CD8-positive, alpha-beta memory T cell (primary cell): Measurements from ENCODE around the gene PRSS36. TPM values are rescaled to one million over a fixed set of nuclear protein-coding genes. Genes with fewer than 3 reads are reported as not detected.

Experiments
- CTCF ChIA-PET: fragments of 350-600 bp; sonication (Branson Sonifier 250); formaldehyde crosslinking; loops from one replicate; lab custom pipeline; 2021; ENCODE audit warnings: antibody characterized with exemption; lab: Charles Lee
- POLR2A ChIA-PET: fragments of 350-600 bp; sonication (Branson Sonifier 250); formaldehyde crosslinking; loops from one replicate; lab custom pipeline; 2021; ENCODE audit warnings: antibody characterized with exemption; lab: Charles Lee
- DNase-seq, 5 donors: peaks; one replicate each; pipeline versions ENCODE4 v3.0.0 to v3.0.0-alpha.2; 2020 to 2022; ENCODE audit warnings: mixed read lengths in 1 of 5
- H3K27ac ChIP-seq: one replicate; pipeline ENCODE4 v1.7.0; 2013; ENCODE audit warnings: low read depth, mild to moderate bottlenecking, low read length, moderate library complexity
- H3K27me3 ChIP-seq: 2 replicates; pipeline ENCODE4 v1.7.0; 2013; ENCODE audit warnings: low read length, mild to moderate bottlenecking; ENCODE audit not compliant: insufficient read depth, poor library complexity, severe bottlenecking
- H3K36me3 ChIP-seq: 2 replicates; pipeline ENCODE4 v1.7.0; 2013; ENCODE audit warnings: mild to moderate bottlenecking, low read length, moderate library complexity; ENCODE audit not compliant: insufficient read depth
- H3K4me1 ChIP-seq: 2 replicates; pipeline ENCODE4 v1.7.0; 2013; ENCODE audit warnings: mild to moderate bottlenecking, low read length, moderate library complexity; ENCODE audit not compliant: insufficient read depth
- H3K4me3 ChIP-seq: 2 replicates; pipeline ENCODE4 v1.7.0; 2013; ENCODE audit warnings: mild to moderate bottlenecking, low read length
- H3K9me3 ChIP-seq: 2 replicates; pipeline ENCODE4 v1.7.0; 2013; ENCODE audit warnings: mild to moderate bottlenecking, low read length
- H3K27ac Mint-ChIP-seq, 8 donors: one replicate each; pipeline ENCODE4 v1.8.0; 2020 to 2021; ENCODE audit warnings: mixed read lengths in 8 of 8, mild to moderate bottlenecking in 6 of 8, inconsistent platforms in 3 of 8, moderate library complexity in 3 of 8
- H3K27me3 Mint-ChIP-seq, 2 donors: one replicate each; pipeline ENCODE4 v1.8.0; 2020 to 2021; ENCODE audit warnings: mixed read lengths in 2 of 2, mild to moderate bottlenecking in 1 of 2, moderate library complexity in 1 of 2
- H3K36me3 Mint-ChIP-seq, 3 donors: one replicate each; pipeline ENCODE4 v1.8.0; 2020 to 2021; ENCODE audit warnings: mixed read lengths in 3 of 3, inconsistent platforms in 1 of 3, mild to moderate bottlenecking in 1 of 3
- H3K4me1 Mint-ChIP-seq, 3 donors: one replicate each; pipeline ENCODE4 v1.8.0; 2020 to 2021; ENCODE audit warnings: mixed read lengths in 3 of 3, inconsistent platforms in 1 of 3, mild to moderate bottlenecking in 1 of 3
- H3K4me3 Mint-ChIP-seq, 7 donors: one replicate each; pipeline ENCODE4 v1.8.0; 2020 to 2021; ENCODE audit warnings: mixed read lengths in 7 of 7, mild to moderate bottlenecking in 6 of 7, moderate library complexity in 4 of 7, inconsistent platforms in 2 of 7
- H3K9me3 Mint-ChIP-seq, 5 donors: one replicate each; pipeline ENCODE4 v1.8.0; 2020 to 2022; ENCODE audit warnings: mixed read lengths in 5 of 5, mild to moderate bottlenecking in 3 of 5, moderate library complexity in 2 of 5, inconsistent platforms in 1 of 5
- polyA plus RNA-seq: library from polyadenylated mRNA; unstranded; fragments of 300-500 nt; fragmentation: Illumina TruSeq; gene quantifications from one replicate; pipeline ENCODE4 v1.2.3, GENCODE V29; 2021
- total RNA-seq, 2 experiments: library from RNA; stranded (reverse); gene quantifications; one replicate each; pipeline ENCODE4 v1.2.3, GENCODE V29; 2021

The PRSS36 gene
- total and polyA plus RNA-seq, 3 experiments from 2014 or later = 0.44 to 3.1 (median 0.61) TPM

DNA sequence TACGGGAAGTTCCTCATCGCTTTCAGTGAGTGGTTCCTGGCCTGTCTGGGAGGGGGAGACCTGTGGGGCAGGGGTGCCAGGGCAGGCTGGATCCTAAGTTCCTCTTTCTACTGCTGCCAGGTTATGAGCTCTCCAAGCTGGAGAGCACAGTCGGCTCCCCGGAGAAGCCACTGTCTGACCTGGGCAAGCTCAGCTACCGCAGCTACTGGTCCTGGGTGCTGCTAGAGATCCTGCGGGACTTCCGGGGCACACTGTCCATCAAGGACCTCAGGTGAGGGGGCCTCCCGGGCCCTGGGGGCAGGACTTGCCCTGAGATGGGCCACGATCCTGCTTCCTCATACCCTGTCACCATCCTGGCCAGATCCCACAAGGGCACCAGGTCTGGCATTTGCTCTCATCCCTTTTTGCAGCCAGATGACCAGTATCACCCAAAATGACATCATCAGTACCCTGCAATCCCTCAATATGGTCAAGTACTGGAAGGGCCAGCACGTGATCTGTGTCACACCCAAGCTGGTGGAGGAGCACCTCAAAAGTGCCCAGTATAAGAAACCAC lies 19.5 kb downstream of the PRSS36 start:
- no peak overlapping the region for H3K4me3 ChIP-seq
- H3K27ac ChIP-seq = no peak overlapping the region
- peaks cover 0 to 2% of the 10 kb centered on the region in 2 donors for H3K27me3 Mint-ChIP-seq
- ChIA-PET POLR2A (interaction anchor here (1.1 kb wide), 1 partner anchor 13 kb away, joined by 3 read pairs; the partner anchor contains the start of gene KAT8), CTCF (interaction anchor here (0.8 to 3.8 kb wide), 4 partner anchors 9 to 16 kb away, joined by 3 to 21 read pairs (median 6); no protein-coding TSS in a partner anchor)
- H3K9me3 ChIP-seq = no peaks in the 10 kb centered on the region
- peaks cover 0 to 2% (median 0%) of the 10 kb centered on the region in 3 donors for H3K4me1 Mint-ChIP-seq
- no peaks in the 10 kb centered on the region for H3K4me1 ChIP-seq
- H3K36me3 ChIP-seq = peaks cover 5% of the 10 kb centered on the region
- no peak overlapping the region for H3K27ac Mint-ChIP-seq
- no peaks in the 10 kb centered on the region for H3K27me3 ChIP-seq
- no peaks in the 10 kb centered on the region for H3K9me3 Mint-ChIP-seq
- no peak for DNase-seq
- no peak overlapping the region for H3K4me3 Mint-ChIP-seq
- H3K36me3 Mint-ChIP-seq = peaks cover 0 to 74% (median 15%) of the 10 kb centered on the region in 3 donors

DNA sequence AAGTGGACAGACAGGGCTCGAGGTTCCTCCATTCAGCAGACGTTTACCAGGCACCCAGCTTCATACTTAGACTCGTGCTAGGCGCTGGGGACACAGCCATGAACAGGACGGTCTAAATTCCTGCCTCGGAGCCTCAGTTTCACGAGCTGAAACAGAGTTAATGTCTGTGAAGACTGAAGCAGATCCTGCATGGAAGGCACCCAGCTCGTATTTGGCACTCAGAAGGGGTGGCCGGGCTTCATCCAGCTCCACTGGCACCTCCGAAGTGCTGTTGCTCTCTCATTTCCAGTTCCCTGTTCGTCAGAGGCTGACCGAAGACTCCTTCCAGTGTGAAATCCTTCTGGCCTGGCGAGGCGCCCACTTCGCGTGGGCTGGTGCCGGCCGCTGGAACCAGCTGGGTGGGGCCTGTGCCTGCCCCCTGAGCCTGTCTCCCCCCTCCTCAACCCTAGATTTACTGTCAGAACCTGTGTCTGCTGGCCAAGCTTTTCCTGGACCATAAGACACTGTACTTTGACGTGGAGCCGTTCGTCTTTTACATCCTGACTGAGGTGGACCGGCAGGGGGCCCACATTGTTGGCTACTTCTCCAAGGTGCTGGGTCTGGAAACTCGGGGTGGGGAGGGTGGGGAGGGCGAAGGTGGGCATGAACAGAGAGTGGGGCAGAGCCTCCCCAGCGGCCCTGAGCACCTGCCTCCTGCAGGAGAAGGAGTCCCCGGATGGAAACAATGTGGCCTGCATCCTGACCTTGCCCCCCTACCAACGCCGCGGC lies 20.1 kb downstream of the PRSS36 start:
- Histone ChIP-seq H3K27me3 (no peaks in the 10 kb centered on the region), H3K36me3 (peaks cover 5% of the 10 kb centered on the region), H3K4me1 (no peaks in the 10 kb centered on the region), H3K9me3 (no peaks in the 10 kb centered on the region), H3K4me3 (no peak overlapping the region), H3K27ac (peak overlapping the region; percentile 47)
- POLR2A ChIA-PET = interaction anchor here (0.6 to 1.3 kb wide), 2 partner anchors 12 to 229 kb away, joined by 3 to 6 read pairs; partner anchors contain the start of gene KAT8
- CTCF ChIA-PET = interaction anchor here (0.8 to 3.8 kb wide), 2 partner anchors 10 to 13 kb away, joined by 3 to 21 read pairs; no protein-coding TSS in a partner anchor
- Mint-ChIP-seq H3K4me1 (peaks cover 0 to 2% (median 0%) of the 10 kb centered on the region in 3 donors), H3K9me3 (no peaks in the 10 kb centered on the region), H3K27me3 (peaks cover 0 to 2% of the 10 kb centered on the region in 2 donors), H3K27ac (no peak overlapping the region), H3K36me3 (peaks cover 0 to 80% (median 15%) of the 10 kb centered on the region in 3 donors), H3K4me3 (no peak overlapping the region)
- DNase-seq = no peak

DNA sequence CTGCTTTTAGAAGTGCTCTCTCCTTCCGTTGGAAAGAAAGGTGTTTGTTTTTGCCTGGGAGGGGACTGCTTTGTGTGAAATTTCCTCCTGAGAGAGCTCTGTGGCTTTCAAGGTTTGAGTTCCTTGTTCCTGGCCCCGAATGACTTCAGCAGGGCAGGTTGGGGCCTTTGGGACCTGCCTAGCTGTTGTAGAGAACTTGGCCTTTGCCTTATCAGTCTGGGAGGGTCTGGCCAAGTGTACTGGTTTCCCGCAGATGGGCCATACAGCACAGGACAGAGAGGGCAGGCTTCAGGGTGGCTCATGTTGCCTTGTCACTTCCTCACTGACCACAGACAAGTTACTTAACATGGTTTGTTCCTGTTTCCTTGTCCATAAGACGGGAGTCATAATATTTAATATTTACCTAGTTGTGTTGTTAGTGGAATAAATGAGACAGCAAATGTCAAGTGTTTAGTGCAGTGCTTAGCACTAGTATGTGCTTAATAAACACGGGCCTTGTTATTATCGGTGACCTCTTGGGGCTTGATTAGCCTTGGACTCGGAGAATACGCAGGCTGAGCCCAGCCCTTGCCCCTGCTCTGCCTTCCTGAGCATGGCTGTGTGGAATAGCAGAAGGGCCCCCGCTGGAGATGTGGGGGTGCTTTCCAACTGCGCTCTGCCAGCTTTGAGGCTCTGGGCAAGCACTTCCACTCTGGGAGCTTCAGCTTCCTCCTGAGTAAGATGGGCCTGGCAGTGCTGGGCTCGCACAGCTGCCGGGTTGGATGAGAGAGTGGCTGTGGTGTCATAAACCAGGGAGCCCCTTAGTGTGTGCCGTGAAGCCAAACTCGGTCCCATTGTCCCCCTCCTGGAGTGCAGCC lies 20.9 kb downstream of the PRSS36 start:
- H3K4me1 ChIP-seq = no peaks in the 10 kb centered on the region
- H3K27ac ChIP-seq = peak overlapping the region; percentile 61
- ChIA-PET CTCF (interaction anchor here (3.8 kb wide), 1 partner anchor 13 kb away, joined by 21 read pairs; no protein-coding TSS in a partner anchor), POLR2A (interaction anchor here (0.6 to 1.3 kb wide), 2 partner anchors 11 to 229 kb away, joined by 3 to 6 read pairs; partner anchors contain the start of gene KAT8)
- H3K27me3 ChIP-seq = no peaks in the 10 kb centered on the region
- no peak overlapping the region for H3K4me3 Mint-ChIP-seq
- no peaks in the 10 kb centered on the region for H3K9me3 ChIP-seq
- H3K36me3 ChIP-seq = peaks cover 5% of the 10 kb centered on the region
- H3K4me1 Mint-ChIP-seq = peaks cover 0 to 1% (median 0%) of the 10 kb centered on the region in 3 donors
- H3K4me3 ChIP-seq = no peak overlapping the region
- peaks cover 0 to 2% of the 10 kb centered on the region in 2 donors for H3K27me3 Mint-ChIP-seq
- H3K27ac Mint-ChIP-seq = no peak overlapping the region
- peaks cover 0 to 85% (median 15%) of the 10 kb centered on the region in 3 donors for H3K36me3 Mint-ChIP-seq
- H3K9me3 Mint-ChIP-seq = no peaks in the 10 kb centered on the region
- no peak for DNase-seq

DNA sequence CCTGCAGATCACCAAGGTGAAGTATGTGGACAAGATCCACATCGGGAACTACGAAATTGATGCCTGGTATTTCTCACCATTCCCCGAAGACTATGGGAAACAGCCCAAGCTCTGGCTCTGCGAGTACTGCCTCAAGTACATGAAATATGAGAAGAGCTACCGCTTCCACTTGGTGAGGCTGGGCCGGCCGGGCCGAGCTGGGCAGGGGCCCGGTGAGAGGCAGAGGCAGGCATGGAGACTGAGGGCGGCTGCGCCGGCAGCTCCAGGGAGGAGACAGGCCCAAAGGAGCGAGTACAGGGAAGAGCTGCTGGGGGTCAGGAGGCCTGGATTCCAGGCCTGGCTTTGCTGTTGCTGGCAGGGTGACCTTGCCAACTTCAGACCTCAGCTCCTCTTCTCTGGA lies 22.7 kb downstream of the PRSS36 start:
- H3K27ac Mint-ChIP-seq = no peak overlapping the region

DNA sequence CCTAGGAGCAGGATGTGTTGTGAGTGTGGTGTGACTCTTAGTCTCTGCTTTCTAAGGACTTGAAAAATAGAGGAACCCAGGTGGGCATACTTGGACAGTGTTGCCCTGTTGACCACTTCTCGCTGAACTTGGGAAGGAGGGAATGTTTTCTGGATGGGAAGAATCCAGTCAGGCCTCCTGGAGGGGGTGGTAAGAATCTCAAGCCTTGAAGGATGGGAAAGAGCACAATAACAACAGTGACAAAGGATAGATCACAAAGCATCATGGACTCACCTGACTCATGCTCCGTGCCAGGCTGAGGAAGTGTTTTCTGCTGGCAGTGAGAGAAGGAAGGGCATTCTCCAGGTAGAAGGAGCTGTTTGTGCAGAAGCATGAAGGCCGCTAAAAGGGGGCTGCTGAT lies 24.0 kb downstream of the PRSS36 start:
- H3K4me1 ChIP-seq = no peaks in the 10 kb centered on the region
- Mint-ChIP-seq H3K27ac (no peak overlapping the region), H3K4me3 (no peak overlapping the region), H3K36me3 (peaks cover 0 to 75% (median 20%) of the 10 kb centered on the region in 3 donors), H3K4me1 (no peaks in the 10 kb centered on the region), H3K27me3 (no peaks in the 10 kb centered on the region), H3K9me3 (no peaks in the 10 kb centered on the region)
- ChIA-PET CTCF (no interaction called here), POLR2A (no interaction called here)
- H3K27me3 ChIP-seq = no peaks in the 10 kb centered on the region
- no peak for DNase-seq
- H3K9me3 ChIP-seq = no peaks in the 10 kb centered on the region
- peaks cover 14% of the 10 kb centered on the region for H3K36me3 ChIP-seq
- no peak overlapping the region for H3K27ac ChIP-seq
- H3K4me3 ChIP-seq = no peak overlapping the region

More for the DNA sequence above, 22.7 kb downstream of the PRSS36 start:
- DNase-seq = no peak
- Mint-ChIP-seq H3K36me3 (peaks cover 0 to 78% (median 17%) of the 10 kb centered on the region in 3 donors), H3K4me1 (no peaks in the 10 kb centered on the region), H3K9me3 (no peaks in the 10 kb centered on the region), H3K4me3 (no peak overlapping the region), H3K27me3 (no peaks in the 10 kb centered on the region)
- Histone ChIP-seq H3K4me1 (no peaks in the 10 kb centered on the region), H3K4me3 (no peak overlapping the region), H3K27me3 (no peaks in the 10 kb centered on the region), H3K9me3 (no peaks in the 10 kb centered on the region), H3K36me3 (peaks cover 8% of the 10 kb centered on the region), H3K27ac (no peak overlapping the region)
- ChIA-PET POLR2A (interaction anchor here (1.2 kb wide), 1 partner anchor 10 kb away, joined by 5 read pairs; the partner anchor contains the start of gene KAT8), CTCF (interaction anchor here (3.8 kb wide), 1 partner anchor 15 kb away, joined by 21 read pairs; no protein-coding TSS in a partner anchor)

DNA sequence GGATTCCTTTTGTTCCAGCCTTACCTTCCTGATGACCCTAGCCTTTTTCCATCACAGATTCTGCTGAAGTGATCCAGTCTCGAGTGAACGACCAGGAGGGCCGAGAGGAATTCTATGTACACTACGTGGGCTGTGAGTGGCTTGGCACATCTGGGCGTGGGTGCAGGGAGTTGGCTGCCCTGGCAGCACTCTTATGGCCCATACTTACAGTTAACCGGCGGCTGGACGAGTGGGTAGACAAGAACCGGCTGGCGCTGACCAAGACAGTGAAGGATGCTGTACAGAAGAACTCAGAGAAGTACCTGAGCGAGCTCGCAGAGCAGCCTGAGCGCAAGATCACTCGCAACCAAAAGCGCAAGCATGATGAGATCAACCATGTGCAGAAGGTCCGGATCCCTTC lies 29.7 kb downstream of the PRSS36 start:
- ChIA-PET POLR2A (no interaction called here), CTCF (interaction anchor here (3.3 kb wide), 1 partner anchor 22 kb away, joined by 19 read pairs; no protein-coding TSS in a partner anchor)
- Histone ChIP-seq H3K27me3 (no peaks in the 10 kb centered on the region), H3K27ac (no peak overlapping the region), H3K36me3 (peaks cover 29% of the 10 kb centered on the region), H3K4me3 (no peak overlapping the region), H3K9me3 (no peaks in the 10 kb centered on the region), H3K4me1 (peaks cover 12% of the 10 kb centered on the region)
- H3K27me3 Mint-ChIP-seq = no peaks in the 10 kb centered on the region
- no peak for DNase-seq
- no peaks in the 10 kb centered on the region for H3K9me3 Mint-ChIP-seq
- peaks cover 13 to 18% (median 16%) of the 10 kb centered on the region in 3 donors for H3K4me1 Mint-ChIP-seq
- peak overlapping the region in 3 of 8 donors; percentile 3 to 42 (median 16) for H3K27ac Mint-ChIP-seq
- no peak overlapping the region for H3K4me3 Mint-ChIP-seq
- peaks cover 0 to 55% (median 12%) of the 10 kb centered on the region in 3 donors for H3K36me3 Mint-ChIP-seq
